ENCODE results near the gene ORM2. TPM values are rescaled to one million over a fixed set of nuclear protein-coding genes. Genes with fewer than 3 reads are reported as not detected.

ORM2 gene
- total RNA-seq, 6 experiments from 2014 or later = 3,162 to 5,107 (median 3,869) TPM

GRCh38 chr9:114372921-114373448 lies 43.3 kb downstream of the ORM2 start:
- H3K4me3 ChIP-seq = no peak overlapping the region
- TF ChIP-seq POLR2A (IDR thresholded peaks at IDR 0.05) (no peak), CTCF (IDR thresholded peaks at IDR 0.05) (no peak)
- H3K4me1 ChIP-seq = peaks cover 0 to 7% (median 0%) of the 10 kb centered on the region in 4 donors
- H3K36me3 ChIP-seq = peaks cover 0 to 18% (median 2%) of the 10 kb centered on the region in 4 donors
- peak overlapping the region; percentile 21 to 47 (median 38) for H3K27ac ChIP-seq
- DNase-seq (peak; percentile 67 to 86 (median 73)), ATAC-seq (peak; percentile 64 to 79 (median 71))
- H3K9me3 ChIP-seq = no peaks in the 10 kb centered on the region
- WGBS (ENCODE audit: insufficient coverage, low coverage, low lambda C conversion rate, missing lambda C conversion rate) = 42% methylated on average over 3 of the region's 9 CpGs
- no peaks in the 10 kb centered on the region for H3K27me3 ChIP-seq
- intact Hi-C loops (cut with DNase I) = no loop called here

DNA sequence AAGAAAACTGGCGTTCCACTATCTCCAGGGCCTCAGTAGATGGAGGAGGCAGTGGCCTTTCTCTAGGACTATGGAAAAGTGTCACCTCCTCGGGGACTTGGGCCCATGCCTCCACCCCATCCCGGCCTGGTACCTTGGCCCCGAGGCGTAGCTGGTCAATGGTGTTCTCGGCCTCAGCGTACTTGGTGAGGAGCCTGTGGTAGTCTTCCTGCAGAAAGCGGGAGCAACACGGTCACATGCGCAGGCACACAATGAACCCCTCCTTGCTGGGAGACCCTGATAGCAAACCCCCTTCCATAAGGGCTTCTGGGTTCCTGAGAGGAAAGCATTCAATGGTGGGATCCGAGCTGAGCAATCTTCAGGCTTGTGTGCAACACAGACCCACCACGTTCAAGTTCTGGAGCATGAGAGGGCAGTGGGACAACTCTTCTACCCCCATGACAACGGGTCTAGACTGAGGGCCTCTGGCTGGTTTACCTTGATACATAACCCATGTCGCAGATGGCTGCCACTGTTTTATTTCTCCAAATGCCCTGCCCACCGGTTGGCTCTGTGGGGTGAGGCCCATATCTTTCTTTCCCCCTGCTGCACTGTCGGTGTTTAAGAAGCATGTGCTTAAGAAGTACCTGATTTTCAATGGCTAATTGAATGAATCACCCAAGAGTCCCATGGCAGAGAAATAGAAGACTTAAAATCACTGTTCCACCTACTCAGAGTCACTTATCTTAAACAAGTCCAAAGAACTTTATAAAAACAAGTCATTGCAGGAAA lies 44.5 kb downstream of the ORM2 start:
- no peaks in the 10 kb centered on the region for H3K27me3 ChIP-seq
- H3K36me3 ChIP-seq = peaks cover 0 to 16% (median 2%) of the 10 kb centered on the region in 4 donors
- no peaks in the 10 kb centered on the region for H3K4me1 ChIP-seq
- WGBS (ENCODE audit: insufficient coverage, low coverage, low lambda C conversion rate, missing lambda C conversion rate) = 78% methylated on average over 3 of the region's 16 CpGs
- no peaks in the 10 kb centered on the region for H3K9me3 ChIP-seq
- no peak for DNase-seq
- H3K4me3 ChIP-seq = no peak overlapping the region
- no peak for ATAC-seq
- intact Hi-C loops (cut with DNase I) = no loop called here
- H3K27ac ChIP-seq = peak overlapping the region in 1 of 3 donors; percentile 47
- TF ChIP-seq POLR2A (IDR thresholded peaks at IDR 0.05) = no peak
- TF ChIP-seq CTCF (IDR thresholded peaks at IDR 0.05) = no peak

GRCh38 chr9:114374936-114375335 lies 45.3 kb downstream of the ORM2 start:
- H3K9me3 ChIP-seq = no peaks in the 10 kb centered on the region
- H3K4me3 ChIP-seq = no peak overlapping the region
- peaks cover 0 to 19% (median 2%) of the 10 kb centered on the region in 4 donors for H3K36me3 ChIP-seq
- intact Hi-C loops (cut with DNase I) = no loop called here
- H3K27me3 ChIP-seq = no peaks in the 10 kb centered on the region
- WGBS (ENCODE audit: insufficient coverage, low coverage, low lambda C conversion rate, missing lambda C conversion rate) = 83% methylated on average over 9 of the region's 9 CpGs
- H3K4me1 ChIP-seq = no peaks in the 10 kb centered on the region
- TF ChIP-seq CTCF (IDR thresholded peaks at IDR 0.05) (no peak), POLR2A (IDR thresholded peaks at IDR 0.05) (no peak)
- ATAC-seq (no peak), DNase-seq (peak in 1 of 3 donors; percentile 24)
- no peak overlapping the region for H3K27ac ChIP-seq

- DNase-seq = peak in 1 of 3 donors; percentile 13
- no peak overlapping the region for H3K4me3 ChIP-seq
- intact Hi-C loops (cut with DNase I) = no loop called here
- WGBS (ENCODE audit: insufficient coverage, low coverage, low lambda C conversion rate, missing lambda C conversion rate) = 89% methylated on average over 8 of the region's 9 CpGs
- no peak overlapping the region for H3K27ac ChIP-seq
- peaks cover 0 to 25% (median 6%) of the 10 kb centered on the region in 4 donors for H3K36me3 ChIP-seq
- no peak for ATAC-seq
- TF ChIP-seq POLR2A (IDR thresholded peaks at IDR 0.05) = no peak
- TF ChIP-seq CTCF (IDR thresholded peaks at IDR 0.05) = no peak
- no peaks in the 10 kb centered on the region for H3K27me3 ChIP-seq
- no peaks in the 10 kb centered on the region for H3K4me1 ChIP-seq
- no peaks in the 10 kb centered on the region for H3K9me3 ChIP-seq
These were observed 45.9 kb downstream of the ORM2 start for GRCh38 chr9:114375386-114376175.
